HG03095 (cell line): ENCODE data around the gene TGFB1.
"Not testable (repeated sequence)": the region's sequence is repeated elsewhere in the genome, so short reads cannot be mapped to it uniquely, and the experiment has no call there.

Source experiments
- ATAC-seq: cut with Tn5 transposase; IDR thresholded peaks from one replicate; pipeline ENCODE4 v1.9.1; 2021; ENCODE audit warnings: moderate library complexity; ENCODE audit not compliant: unreplicated experiment

The TGFB1 gene

DNA sequence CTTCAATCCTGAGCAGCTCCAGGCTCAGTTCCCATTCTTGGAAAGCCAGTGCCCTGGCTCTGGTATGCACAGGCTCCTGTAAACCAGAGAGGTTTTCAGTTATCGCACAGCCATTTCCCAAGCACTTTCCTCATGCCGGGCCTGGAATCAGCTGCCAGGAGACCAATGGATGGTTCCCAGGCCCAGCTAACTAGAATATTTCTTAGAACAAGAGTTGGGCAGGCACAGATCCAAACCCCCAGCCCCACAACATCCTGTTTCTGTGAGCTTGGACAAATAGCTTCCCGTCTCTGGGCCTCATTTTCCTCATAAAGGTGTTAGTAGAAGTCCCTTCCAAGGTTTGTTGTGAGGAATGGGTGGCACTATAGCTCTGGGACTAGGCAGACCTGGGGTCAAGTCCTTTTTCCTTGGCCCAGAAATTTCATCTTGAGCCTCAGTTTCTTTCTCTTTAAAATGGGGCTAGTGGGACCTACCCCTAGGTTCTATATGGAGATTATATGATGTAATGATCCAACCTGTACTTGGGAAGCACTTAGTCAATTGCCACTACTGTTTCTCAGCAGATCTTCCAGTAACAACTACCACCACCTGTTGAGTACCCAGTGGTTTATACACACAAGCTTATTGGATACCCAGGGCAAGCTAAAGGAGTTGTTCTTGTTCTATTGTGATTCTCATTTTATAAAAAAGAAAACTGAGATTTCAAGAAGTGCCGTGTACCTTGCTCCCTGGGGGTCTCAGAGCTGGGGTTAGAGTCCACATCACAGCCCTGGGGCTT, 48.8 kb downstream of the TGFB1 start:
- no peak for ATAC-seq

DNA sequence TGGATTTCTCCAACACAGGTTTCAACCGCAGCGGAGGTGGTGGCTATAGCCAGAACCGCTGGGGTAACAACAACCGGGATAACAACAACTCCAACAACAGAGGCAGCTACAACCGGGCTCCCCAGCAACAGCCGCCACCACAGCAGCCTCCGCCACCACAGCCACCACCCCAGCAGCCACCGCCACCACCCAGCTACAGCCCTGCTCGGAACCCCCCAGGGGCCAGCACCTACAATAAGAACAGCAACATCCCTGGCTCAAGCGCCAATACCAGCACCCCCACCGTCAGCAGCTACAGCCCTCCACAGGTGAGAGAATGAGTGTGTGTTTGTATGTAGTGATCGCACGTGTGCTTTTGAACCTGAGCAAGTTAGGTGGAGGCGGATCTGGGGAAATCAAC, 49.8 kb downstream of the TGFB1 start:
- no peak for ATAC-seq

DNA sequence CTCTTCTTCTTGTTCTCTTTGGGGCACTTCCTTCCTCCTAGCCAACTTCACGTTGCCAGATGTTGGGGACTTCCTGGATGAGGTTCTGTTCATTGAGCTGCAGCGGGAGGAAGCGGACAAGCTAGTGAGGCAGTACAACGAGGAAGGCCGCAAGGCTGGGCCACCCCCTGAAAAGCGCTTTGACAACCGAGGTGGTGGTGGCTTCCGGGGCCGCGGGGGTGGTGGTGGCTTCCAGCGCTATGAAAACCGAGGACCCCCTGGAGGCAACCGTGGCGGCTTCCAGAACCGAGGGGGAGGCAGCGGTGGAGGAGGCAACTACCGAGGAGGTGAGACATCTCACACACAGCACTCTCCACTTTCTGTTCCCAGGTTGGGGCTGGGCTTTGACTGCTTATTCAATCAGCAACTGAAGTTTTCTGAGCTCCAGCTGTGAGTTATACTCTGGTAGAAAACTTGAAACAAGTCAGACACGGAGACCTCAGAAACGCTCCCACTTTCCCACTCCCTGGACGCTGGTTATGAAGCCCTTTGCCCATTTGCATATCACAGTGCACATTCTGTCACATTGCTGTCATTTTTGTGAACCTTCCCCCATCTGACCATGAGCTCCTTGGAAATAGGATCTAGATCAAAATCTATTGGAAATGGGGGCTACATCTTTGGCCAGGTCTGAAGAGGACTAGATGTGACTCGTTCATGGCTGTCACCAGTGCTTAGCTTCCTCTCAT, 50.9 kb downstream of the TGFB1 start:
- ATAC-seq = no peak

DNA sequence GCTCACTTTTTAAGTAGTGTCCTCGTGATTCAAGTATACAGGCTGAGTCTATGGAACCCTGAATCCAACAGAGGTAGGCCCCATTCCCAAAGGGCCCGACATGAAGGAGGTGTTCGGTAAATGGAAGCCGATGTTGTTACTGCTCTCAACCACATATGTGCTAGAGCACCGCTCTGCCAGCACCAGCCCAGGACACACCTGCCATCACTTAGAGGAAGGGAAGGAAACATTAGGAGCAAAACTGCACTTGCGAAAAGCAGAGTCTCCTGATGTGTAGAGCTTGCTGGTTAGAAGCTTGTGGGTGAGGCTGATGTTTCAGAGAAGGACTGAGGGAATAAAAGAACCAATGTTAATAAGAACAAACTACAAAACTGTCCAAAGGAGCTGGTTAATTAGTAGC, 53.2 kb downstream of the TGFB1 start:
- ATAC-seq = no peak

DNA sequence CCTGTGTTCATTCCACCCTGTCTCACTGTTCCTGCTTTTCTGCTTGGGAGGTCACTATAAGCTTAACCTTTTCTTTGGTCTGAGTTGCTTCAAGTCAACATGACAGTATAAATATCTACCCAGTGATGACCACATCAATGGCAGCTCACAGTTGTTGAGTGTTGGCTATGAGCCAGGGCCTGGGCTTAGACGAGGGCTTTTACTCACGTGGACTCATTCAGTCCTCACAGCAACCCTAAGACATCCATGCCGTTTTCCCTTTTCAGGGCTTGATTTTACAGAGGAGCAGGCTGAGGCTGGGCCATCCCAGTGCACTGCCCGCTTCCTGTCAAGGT, 54.0 kb downstream of the TGFB1 start:
- ATAC-seq = no peak

DNA sequence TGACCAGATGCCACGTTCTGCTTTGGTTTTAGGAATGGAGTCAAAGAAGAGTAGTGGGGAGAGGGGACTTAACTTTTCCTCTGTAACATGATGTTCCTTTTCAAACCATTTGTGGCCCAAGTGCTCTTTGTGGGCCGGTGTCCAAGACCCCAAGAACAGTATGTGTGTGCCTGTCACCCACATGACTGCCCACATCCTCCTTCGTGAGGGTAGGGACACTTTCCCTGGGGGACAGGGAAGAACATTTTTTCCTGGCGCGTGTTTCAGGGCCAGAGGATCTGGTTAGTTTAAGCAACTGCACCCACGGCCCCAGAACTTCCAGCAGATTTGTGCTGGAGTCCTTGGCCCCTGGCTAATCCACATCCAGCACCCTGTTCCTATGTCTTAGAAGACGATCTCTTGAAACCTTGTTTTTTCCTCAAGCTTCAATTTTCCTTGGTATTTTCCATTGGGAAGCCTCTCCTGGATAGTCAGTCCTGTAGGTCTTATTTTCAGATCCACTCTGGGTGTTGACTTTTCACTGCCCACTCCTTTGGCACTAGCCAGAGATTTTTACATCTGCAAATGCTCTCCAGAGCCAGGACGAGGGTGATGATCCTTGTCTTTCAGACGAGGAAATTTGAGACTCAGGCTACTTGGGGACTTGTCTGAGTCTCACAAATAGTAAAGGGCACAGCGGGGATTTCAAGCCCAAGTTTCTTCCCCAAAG, 54.5 kb downstream of the TGFB1 start:
- ATAC-seq = no peak

DNA sequence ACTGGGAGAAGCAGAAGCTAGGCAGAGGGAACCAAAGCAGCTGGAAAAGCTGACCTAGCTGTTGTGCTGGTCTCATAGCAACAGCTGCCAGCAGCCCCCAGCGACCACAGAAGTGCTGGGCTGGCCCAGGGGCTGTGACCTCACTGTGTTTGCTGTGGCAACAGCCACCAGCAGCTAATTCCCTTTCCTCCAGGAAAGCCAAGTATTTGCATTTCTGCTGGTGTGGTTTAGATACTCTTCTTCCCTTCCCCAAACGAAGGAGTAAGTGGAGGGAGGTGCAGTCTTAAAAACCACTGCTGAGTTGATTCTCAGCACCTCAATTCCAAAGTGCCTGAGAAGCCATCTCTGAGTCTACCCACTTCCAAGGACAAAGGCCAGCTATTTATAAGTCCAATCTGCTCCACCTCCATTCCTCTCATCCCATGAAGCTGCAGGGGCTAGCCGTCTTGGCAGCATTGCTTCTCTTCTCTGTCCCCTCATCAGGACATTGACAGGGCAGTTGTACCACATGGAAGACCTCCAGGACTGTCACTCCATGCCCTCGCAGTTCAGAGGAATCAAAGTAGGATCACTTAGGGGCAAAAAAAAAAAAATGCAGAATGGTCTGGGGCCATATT, 55.3 kb downstream of the TGFB1 start:
- no peak for ATAC-seq

DNA sequence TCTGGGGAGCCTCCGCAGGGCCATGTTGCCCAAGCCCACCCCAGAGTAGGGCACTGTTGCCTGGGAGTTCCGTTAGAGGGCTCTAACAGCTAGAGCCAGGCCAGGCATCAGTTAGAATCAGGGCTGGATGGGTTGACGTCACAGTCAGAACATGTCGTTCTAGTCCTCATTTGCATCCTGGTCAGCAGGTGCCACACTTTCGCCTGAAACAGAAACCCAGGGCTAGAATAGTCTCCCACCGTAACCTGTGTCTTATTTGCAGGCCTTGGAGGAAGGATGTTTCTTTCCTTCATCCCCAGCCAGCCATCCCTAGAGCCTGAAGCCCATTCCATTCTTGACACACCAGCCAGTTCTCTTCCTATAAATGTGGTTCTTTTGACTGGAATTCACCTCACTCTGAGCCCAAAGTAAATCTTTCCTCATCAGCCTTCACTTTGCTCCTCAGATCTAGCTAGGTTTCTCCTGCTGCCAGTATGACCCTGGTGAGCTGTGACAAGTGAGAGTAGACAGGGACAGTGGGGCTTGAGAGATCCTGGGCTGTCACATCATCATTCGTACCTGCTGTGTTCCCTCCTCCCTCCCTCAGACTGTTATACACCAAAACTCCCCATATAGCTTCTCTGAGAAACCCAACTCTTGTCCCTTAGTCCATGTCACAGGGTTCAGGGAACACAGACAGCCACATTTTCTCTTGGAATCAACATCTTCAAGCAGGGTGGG, 55.9 kb downstream of the TGFB1 start:
- no peak for ATAC-seq

DNA sequence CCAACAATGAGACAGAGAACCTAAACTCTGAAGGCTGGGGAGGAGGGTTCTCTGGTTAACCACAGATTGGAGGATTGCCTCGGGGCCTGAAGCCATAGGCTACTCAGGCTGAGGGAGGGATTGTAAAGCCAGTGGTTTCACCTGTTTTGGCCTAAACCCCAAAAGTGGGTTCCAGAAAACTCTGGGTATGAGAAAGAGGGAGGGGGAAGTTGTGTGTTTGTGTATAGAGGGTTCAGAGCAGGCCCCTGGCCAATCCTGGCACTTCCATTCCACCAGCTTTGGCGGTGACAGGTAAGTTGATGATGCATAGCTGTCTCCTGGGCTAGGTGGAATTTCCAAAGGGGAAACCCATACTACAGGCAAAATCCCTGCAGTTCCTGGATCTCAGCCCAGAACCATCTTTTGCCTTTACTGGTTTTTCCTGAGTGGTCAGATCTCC, 57.3 kb downstream of the TGFB1 start:
- ATAC-seq = no peak

DNA sequence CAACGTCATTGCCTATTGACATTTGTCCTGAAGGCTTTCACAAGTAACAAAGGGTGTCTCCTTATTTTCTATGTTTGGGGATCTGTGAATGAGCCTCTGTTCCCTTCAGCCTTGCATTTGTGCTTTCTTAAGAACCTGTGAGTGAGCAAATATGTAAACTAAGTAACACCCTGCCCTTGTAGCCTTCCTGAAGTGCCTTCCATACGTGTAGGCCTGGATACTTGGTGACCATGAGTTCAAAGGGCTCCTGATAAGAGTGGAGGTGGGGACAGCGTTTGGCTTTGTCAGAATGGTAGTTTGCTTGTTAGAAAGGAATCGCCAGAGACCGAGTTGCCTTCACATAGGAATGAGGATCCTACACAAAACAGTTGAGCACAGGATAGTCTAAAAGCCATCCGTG, 58.2 kb downstream of the TGFB1 start:
- no peak for ATAC-seq

DNA sequence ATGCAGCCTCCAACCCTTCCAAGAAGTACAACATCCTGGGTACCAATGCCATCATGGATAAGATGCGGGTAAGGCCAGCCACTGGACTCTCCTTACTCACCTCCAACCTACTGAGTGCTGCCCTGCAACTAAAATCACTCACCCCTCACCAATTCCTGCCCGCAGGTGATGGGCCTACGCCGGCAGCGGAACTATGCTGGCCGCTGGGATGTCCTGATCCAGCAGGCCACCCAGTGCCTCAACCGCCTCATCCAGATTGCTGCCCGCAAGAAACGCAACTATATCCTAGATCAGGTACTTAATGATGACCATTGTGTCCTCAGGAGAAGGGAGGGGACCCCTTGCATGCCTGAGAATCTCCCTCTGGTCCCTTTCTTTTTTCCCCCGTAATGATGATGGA, 59.3 kb downstream of the TGFB1 start:
- no peak for ATAC-seq

DNA sequence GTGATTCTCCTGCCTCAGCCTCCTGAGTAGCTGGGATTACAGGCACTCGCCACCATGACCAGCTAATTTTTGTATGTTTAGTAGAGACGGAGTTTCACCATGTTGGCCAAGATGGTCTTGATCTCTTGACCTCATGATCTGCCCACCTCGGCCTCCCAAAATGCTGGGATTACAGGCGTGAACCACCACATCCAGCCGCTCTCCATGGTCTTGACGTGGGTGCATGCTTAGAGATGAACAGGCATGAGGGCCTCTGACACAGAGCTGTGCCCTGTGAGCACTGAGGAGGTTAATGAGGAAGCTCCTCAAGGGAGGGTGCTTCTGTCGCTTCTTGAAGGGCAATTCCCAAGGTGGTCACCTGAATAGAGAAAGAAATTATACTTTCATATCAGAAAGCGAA, 63.9 kb downstream of the TGFB1 start:
- ATAC-seq = not testable (repeated sequence)

DNA sequence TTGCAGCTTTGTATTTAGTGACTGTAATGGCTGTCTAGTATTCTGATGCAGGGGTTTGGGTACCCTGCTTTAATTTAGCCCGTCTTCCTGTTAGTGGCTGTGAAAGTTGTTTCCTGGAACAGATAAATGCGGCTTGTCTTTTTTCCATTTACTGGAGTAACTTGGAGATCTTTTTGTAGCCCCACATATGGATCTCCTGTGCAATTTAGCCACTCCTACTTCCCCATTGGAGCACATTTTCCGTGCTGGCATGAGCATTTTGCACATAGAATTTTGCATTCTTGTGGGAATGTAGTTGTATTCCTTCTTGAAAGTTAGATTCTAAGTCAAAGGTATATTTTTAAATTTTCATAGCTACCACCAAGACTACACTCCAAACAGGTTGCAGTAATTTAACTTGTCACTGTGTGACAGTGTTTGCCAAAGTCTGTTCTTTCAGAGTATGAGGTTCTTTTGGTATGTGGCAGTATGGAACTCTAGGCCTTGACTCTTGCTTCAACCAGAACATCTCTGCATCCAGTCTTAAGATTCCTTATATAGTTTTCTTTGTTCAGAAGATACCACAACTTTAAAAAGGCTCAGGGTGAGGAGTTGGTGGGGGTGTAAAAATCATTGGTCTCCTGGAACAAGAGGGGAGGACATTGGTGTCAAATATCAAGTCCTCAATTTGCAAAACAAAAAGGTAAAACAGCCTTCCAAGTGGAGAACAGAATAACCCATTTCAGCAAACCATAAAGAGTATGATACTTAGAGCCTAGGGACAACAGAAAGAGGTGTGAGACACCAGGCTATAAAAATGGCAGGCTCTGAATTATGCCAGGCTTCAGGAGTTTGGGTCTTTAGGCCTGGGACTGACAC, 64.8 kb downstream of the TGFB1 start:
- no peak for ATAC-seq
